ENCODE results near the gene SFT2D2.
"Not testable (repeated sequence)": the region's sequence is repeated elsewhere in the genome, so short reads cannot be mapped to it uniquely, and the experiment has no call there.

SFT2D2 gene

GRCh38 chr1:168225476-168226190 lies at the start of gene SFT2D2:
TSS of gene SFT2D2 (plus strand) at chr1:168226004. CDS start at chr1:168226080, 76 bp downstream.
- DNase-seq (ENCODE audit: low spot score): peak; percentile 64

- no peak for DNase-seq (ENCODE audit: low spot score)
These were observed 47.6 kb upstream of the SFT2D2 start for GRCh38 chr1:168178227-168178637.

- DNase-seq (ENCODE audit: low spot score): peak; percentile 97
These were observed 47.0 kb upstream of the SFT2D2 start, which contains the start of gene TIPRL for GRCh38 chr1:168178638-168179437. TSS of gene TIPRL (plus strand) at chr1:168178962. CDS start at chr1:168179078, 116 bp downstream.

GRCh38 chr1:168179438-168180147 lies 46.2 kb upstream of the SFT2D2 start:
- DNase-seq (ENCODE audit: low spot score): peak; percentile 21

DNA sequence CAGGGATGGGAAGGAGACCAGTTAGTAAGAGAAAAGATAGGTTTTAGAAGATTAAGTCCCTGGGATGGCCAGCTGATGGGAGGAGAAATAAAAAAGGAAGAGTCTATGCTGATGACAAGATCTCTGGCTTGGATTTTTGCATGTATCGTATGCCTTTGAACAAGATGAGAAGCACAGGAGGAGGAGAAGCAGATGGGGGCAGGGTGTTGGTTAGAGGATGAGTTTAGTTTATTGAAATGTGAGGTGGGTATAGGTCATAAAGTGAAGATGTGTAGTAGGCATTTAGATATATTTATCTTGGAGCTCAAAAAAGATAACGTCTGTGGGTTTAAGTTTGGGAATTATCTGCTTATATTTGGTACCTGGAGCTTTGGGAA lies 45.7 kb upstream of the SFT2D2 start:
- peak; percentile 23 for DNase-seq (ENCODE audit: low spot score)

GRCh38 chr1:168181063-168181720 lies 44.6 kb upstream of the SFT2D2 start:
- not testable (repeated sequence) for DNase-seq (ENCODE audit: low spot score)

GRCh38 chr1:168187177-168187576 lies 38.6 kb upstream of the SFT2D2 start:
- DNase-seq (ENCODE audit: low spot score): no peak

DNA sequence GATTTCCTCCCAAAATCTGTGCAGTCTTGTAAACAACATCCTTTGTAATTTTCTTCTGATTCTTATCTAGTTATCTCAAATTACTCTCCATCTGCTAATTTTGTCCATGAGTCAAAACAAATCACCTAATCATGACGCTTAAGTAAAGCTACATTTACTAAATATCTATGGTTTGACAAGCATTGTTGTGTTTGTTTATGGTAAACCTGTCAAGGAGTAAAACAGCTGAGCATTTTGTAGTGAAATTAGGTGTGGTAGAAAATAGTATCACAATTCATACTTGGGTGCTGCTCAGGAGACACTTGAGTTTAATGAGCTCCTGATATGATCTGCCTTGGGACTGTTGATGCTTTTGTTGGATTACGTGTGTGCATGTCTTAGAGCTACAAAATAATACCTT lies 35.4 kb upstream of the SFT2D2 start:
- DNase-seq (ENCODE audit: low spot score): no peak

- no peak for DNase-seq (ENCODE audit: low spot score)
These were observed 30.3 kb upstream of the SFT2D2 start for GRCh38 chr1:168195199-168196135.

DNA sequence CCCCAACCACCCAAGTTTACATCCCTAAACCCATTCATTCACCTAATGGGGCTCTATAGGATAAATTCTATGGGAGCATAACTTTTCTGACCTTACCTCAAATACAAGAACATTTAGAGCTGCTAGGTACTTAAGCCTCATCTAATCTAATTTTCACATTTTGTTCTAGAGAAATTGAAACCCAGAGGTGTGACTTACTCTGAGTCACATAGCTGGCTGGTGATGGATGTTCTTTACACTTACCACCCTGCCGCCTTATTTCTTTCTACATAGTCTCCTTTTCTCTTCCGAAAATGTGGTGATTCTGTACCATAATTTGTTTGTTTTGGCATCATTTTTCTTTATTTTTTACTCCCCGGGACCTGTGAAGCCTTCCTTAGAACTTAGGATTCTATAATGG lies 26.7 kb upstream of the SFT2D2 start:
- no peak for DNase-seq (ENCODE audit: low spot score)

GRCh38 chr1:168202941-168203654 lies 22.7 kb upstream of the SFT2D2 start:
- no peak for DNase-seq (ENCODE audit: low spot score)

DNA sequence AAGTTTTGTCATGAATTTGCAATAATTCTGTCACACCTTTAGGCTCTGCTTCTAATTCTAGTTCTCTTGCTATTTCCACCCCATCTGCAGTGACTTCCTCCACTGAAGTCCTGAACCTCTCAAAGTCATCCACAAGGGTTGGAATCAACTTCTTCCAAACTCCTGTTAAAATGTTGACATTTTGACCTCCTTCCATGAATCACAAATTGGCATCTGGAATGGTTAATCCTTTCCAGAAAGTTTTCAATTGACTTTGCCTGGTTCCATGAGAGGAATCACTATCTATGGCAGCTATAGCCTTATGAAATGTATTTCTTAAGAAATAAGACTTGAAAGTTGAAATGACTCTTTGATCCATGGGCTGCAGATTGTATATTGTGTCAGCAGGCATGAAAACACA lies 19.7 kb upstream of the SFT2D2 start:
- DNase-seq (ENCODE audit: low spot score): no peak

- DNase-seq (ENCODE audit: low spot score): not testable (repeated sequence)
These were observed 18.1 kb upstream of the SFT2D2 start for GRCh38 chr1:168207673-168208072.

GRCh38 chr1:168210312-168210711 lies 15.5 kb upstream of the SFT2D2 start:
- no peak for DNase-seq (ENCODE audit: low spot score)

GRCh38 chr1:168213349-168213748 lies 12.5 kb upstream of the SFT2D2 start:
- DNase-seq (ENCODE audit: low spot score): no peak

GRCh38 chr1:168216171-168216570 lies 9.6 kb upstream of the SFT2D2 start:
- DNase-seq (ENCODE audit: low spot score): no peak

- no peak for DNase-seq (ENCODE audit: low spot score)
These were observed 8.1 kb upstream of the SFT2D2 start for GRCh38 chr1:168217664-168218063.

GRCh38 chr1:168218658-168219057 lies 7.1 kb upstream of the SFT2D2 start:
- DNase-seq (ENCODE audit: low spot score): no peak

DNA sequence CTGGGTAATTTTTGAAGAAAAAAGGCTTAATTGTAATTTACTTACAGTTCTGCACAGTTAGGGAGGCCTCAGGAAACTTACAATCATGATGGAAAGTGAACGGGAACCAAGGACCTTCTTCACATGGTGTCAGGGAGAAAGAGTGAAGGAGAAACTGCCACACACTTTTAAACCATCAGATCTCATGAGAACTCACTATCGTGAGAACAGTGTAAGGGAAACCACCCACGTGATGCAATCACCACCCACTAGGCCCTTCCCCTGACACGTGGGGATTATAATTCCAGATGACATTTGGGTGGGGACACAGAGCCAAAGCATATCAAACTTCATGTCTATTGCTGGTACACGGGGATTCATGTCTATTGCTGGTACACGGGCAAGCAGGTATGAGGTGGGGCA lies 5.3 kb upstream of the SFT2D2 start:
- no peak for DNase-seq (ENCODE audit: low spot score)

DNA sequence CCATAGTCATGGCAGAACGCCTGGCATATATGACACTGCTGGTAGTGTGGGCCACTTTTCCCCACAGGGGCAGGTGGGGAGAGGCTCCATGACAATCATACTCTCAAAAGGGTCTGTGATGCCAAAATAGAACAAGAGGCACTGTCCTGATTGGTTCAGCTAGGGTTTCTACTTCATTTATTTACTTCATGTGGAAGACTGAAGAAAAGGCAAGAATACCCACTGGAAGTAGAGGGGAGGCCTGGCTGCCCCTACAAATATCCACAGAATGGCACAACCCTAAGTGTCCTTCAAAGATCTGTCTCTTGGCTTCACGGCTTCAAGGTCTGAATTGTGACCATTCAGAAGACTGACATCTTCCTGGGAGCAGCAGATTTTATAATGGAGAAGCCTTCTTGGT lies 4.5 kb upstream of the SFT2D2 start:
- DNase-seq (ENCODE audit: low spot score): no peak

All from pons (tissue), 1 donor.